HT-29 (cell line): Measurements from ENCODE around the gene HCFC1. TPM values are rescaled to one million over a fixed set of nuclear protein-coding genes. Genes with fewer than 3 reads are reported as not detected.

Experiments
- DNase-seq: peaks from one replicate; pipeline ENCODE4 v3.0.0-alpha.2; 2015; ENCODE audit warnings: low spot score
- total RNA-seq: library from RNA; depleted of rRNA; stranded (reverse); fragments of >200 nt; shearing (Covaris generic); gene quantifications from 2 replicates; pipeline ENCODE4 v1.2.3, GENCODE V29; 2014

The HCFC1 gene
- total RNA-seq, 1 experiment from 2014 or later: 124 TPM

DNA sequence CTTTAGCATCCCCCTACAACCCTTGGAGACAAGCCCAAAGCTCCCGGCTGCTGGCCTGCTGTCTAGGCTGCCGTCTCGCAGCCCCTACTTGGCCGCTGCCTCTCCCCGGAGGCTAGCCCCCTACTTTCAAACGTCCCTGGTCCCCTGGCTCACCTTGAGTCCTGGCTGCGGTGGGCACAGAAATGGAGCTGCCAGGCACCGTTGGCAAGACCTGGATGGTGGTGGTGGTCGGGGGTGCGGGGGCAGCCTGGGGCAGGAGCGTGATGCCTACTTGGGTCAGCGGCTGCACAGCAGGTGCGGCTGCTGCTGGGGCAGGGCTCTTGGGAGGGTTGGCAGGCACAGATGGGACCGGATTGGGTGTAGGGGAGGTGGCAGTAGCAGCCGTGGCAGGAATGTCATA is 12.0 kb downstream of the HCFC1 start:
- no peak for DNase-seq

DNA sequence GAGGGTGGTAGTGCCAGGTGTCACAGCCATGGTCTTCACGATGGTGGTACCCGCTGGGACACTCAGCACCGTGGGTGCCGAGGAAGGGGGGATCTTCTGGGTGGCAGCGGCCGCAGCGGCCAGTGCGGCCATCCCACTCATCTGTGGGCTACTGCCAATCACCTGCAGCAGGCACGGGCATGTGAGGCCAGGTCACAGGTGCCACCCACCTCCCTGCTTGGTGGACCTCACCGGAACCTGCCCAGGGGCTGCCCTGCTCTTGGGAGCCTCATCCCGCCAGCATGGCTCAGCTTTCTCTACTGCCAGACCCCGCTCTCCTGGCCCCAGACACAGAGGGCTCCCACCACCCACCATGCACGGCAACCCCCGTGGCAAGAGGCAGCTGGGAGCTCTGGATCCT is 13.0 kb downstream of the HCFC1 start:
- DNase-seq: no peak

DNA sequence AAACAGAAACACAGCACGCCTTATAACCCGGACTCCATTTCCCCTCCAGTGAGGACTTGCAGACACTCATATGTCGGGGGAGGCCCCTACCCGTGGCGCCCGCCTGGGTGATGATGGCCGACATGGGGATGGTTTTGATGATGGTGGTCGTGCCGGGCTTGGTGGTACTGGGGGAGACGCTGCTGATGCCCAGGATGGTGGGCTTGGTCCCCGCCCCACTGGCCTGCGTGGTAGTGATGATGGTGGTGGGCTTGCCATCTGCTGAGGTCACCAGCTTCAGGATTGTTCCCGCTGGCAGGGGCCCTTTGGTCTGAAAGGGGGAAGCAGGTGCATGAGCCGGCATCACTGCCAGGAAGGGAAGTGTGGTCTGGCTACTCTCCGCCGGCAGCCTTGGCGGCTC is 14.4 kb downstream of the HCFC1 start:
- DNase-seq: no peak

DNA sequence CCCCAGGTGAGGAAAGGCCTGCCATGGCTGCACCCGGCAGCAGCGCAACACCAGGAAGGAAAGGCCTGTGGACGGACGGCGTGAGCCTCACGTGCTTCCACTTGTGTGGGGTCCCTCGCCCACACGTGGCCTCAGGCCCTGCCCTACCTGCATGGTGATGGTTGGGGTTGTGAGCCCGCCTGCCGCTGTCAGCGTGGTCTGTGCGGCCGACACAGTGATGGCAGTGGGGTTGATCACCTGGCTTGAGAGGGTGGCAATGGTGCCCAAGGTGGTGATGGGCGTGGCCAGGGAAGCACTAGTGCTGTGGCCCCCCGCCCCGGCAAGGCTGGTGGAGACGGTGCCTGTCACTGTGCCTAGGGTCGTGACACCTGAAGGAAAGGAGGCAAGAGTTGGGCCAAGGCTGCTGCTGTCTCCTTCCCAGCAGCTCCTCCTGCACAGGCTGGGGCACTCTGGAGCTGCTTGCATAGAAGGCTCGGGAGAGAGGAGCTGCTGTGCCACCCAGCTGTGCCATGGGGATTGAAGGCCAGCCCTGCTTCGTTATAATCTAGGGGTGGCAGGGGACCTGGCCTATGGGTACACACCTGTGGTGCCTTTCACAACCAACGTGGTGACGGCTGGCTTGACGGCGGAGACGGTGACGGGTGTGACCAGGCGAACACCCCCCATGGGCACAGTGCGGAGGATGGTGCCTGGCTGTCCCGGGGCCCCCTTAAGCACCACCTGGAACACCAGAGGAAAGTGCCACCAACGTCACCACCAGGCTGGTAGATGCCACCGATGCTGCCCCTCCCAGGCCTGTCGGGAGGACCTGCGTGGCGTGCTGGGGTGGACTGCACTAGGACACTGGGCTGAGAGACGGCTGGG is 15.3 kb downstream of the HCFC1 start:
- no peak for DNase-seq

DNA sequence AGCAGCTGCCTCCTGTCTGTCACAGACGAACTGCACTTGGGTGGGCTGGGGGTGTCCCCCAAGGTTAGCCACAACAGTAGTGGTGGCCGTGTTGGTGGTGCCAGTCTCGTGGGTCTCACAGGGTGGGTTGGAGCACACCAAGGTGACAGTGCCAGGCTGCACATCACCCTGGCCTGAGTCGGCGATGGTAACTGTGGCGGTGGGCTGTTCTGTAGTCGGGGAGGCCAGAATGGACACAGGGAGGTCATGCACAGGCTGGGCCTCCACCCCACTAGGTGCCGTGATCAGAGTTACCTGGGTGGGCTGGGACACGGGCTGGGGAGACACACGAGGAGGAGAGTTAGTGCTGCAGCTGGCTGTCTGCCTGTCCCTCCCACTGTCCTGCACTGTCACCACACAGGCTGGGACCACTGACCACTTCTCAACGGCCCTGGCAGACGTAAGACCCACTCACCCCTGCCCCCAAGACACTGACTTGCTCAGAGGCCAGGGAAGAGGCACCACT is 16.3 kb downstream of the HCFC1 start:
- DNase-seq: no peak

DNA sequence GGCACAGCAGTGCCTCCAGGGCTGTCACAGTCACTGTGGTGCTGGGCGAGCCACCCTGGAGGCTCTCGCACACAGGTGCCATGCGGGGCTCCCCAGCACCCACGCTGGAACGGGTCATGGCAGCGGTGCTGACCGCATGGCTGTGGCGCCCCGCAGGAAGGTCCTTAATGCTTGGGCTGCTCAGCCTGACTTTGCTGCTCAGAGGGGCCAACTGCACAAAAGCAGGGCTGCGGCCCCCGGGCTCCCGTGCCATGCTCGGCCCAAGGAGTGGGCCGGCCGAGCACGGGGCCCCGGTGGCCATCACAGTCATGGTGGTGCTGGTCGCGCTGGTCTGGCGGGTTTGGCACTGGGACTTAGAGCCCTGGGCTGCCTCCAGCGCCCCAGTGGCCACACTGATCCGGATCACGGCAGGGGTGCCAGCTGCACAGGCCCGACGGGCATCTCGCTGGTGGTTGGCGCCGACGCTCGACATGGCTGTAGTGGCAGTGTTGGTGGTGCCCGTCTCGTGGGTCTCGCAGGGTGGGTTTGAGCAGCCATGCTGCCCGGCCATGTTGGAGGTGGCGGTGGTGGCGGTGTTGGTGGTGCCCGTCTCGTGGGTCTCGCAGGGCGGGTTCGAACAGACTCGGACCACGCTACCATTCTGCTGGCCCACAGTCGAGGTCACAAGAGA is 16.9 kb downstream of the HCFC1 start:
- DNase-seq: no peak

DNA sequence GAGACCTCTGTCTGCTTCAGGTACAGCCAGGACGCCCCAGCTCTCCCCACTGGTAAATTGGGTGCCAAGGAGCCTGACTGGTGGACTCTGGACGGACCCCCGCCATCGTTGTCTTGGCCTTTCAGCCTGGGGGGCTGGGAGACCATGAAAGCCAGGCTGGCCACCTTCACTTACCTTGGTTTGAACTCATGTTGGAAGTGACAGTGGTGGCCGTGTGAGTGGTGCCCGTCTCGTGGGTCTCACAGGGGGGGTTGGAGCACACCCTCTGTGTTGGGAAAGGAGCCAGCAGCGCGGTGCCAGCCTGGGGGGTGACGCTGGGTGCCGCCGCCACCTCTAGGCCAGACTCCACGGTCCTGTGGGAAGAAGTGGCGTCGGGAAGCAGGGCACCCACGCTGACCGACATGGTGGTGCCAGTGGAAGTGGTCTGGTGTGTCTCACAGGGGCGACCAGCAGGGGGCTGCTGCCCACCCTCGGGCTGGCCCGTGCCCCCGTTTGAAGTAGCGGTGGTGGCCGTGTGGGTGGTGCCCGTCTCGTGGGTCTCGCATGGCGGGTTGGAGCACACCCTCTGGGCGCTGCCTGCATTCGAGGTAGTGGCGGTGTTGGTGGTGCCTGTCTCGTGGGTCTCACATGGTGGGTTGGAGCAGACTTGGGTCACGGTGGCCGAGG is 17.6 kb downstream of the HCFC1 start:
- DNase-seq: no peak

DNA sequence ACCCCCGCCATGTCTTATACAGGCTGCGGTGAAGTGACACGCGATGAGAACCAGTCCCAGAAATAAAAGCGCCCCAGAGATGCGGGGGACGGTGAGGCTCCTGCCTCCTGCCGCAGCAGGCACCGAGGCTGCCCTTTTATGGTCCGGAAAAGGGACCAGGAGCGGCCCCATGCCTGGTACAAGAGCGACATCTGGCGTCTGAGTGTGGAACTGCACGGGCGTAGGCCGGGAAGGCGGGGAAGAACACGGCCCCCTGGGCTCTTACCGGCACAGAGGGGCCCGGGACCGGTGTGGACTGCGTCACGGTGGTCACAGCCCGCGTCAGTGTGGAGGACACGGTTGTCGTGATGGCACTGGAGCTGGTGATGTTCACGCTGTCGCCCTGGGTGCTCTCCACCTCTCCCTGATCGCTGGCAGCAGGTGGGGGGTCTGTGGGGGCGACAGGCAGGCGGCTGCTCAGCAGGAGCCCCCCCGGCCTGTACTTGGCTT is 18.2 kb downstream of the HCFC1 start:
- peak; percentile 82 for DNase-seq

DNA sequence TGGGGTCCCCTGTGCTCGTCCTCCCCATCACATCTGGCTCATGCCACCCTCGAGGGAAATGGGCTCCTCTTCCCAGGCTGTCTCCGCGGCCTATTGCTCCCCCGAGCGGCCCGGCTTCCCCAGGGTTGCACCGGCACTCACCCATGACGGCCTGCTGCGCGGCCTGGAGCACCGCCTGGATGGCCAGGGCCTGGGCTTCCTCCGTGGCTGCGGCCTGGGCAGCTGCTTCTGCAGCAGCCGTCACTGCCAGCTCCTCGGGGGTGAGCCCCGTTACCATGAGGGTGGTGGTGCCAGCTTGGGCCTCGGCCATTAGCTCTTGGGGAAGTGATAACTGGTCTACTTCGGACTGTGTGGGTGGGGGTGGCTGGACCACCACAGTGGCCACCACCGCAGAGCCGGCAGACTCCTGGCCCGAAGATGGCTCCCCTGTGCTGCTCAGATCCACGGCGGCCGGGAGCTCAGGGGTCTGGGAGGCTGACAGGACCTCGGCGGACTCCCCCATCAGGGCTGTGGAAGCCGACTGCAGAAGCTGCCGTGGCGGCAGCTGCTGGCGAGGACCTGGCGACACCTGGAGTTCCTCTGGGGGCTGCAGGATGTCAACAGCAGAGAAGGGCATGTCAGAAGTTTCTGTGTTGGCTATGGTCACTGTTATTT is 19.1 kb downstream of the HCFC1 start:
- no peak for DNase-seq

- no peak for DNase-seq
These were observed 19.8 kb downstream of the HCFC1 start for GRCh38 chrX:153951683-153952372.

GRCh38 chrX:153950127-153950526 is 21.5 kb downstream of the HCFC1 start:
- no peak for DNase-seq

- no peak for DNase-seq
These were observed 22.5 kb downstream of the HCFC1 start for GRCh38 chrX:153948847-153949805.

- no peak for DNase-seq
These were observed 23.6 kb downstream of the HCFC1 start for GRCh38 chrX:153948002-153948466.

GRCh38 chrX:153947009-153947769 is 24.4 kb downstream of the HCFC1 start:
- DNase-seq: peak; percentile 93

- no peak for DNase-seq
These were observed 25.4 kb downstream of the HCFC1 start for GRCh38 chrX:153945956-153946943.

- no peak for DNase-seq
These were observed 26.8 kb downstream of the HCFC1 start for GRCh38 chrX:153944800-153945150.

- no peak for DNase-seq
These were observed 27.3 kb downstream of the HCFC1 start, which contains the start of gene RENBP for GRCh38 chrX:153944140-153944799. RENBP (minus strand) TSS chrX:153944643; CDS start chrX:153944610, 33 bp downstream.
